Ascending aorta (tissue), 2 donors: ENCODE data around the gene ZNF76. TPM values are rescaled to one million over a fixed set of nuclear protein-coding genes. Genes with fewer than 3 reads are reported as not detected.

Experiments
- DNase-seq, 2 donors: peaks; one replicate each; pipeline ENCODE4 v3.0.0-alpha.2; 2019; ENCODE audit warnings: low spot score in 2 of 2
- H3K27ac ChIP-seq, 2 donors: fragments of 200-600 bp; sonication (generic); one replicate each; pipeline ENCODE4 v1.5.1; 2016 to 2017; ENCODE audit warnings: mild to moderate bottlenecking in 1 of 2
- H3K27me3 ChIP-seq: fragments of 200-600 bp; sonication (generic); one replicate; pipeline ENCODE4 v1.5.1; 2017
- H3K36me3 ChIP-seq, 2 donors: fragments of 200-600 bp; sonication (generic); one replicate each; pipeline ENCODE4 v1.5.1; 2016
- H3K4me1 ChIP-seq, 2 donors: fragments of 200-600 bp; sonication (generic); one replicate each; pipeline ENCODE4 v1.5.1; 2016 to 2017; ENCODE audit warnings: mild to moderate bottlenecking in 1 of 2
- H3K4me3 ChIP-seq, 2 donors: fragments of 200-600 bp; sonication (generic); one replicate each; pipeline ENCODE4 v1.5.1; 2016 to 2017; ENCODE audit warnings: mild to moderate bottlenecking in 1 of 2
- H3K9me3 ChIP-seq, 2 donors: fragments of 200-600 bp; sonication (generic); one replicate each; pipeline ENCODE4 v1.5.1; 2016
- CTCF ChIP-seq, 3 experiments: fragments of 200-600 bp in 2 of 3; fragments of 450-650 bp in 1 of 3; sonication (generic) in 2 of 3; IDR thresholded peaks; one replicate each; pipeline ENCODE4 v1.5.1; 2016 to 2019; ENCODE audit warnings: antibody characterized with exemption in 3 of 3, mild to moderate bottlenecking in 1 of 3, moderate library complexity in 1 of 3
- intact Hi-C: fragments of 100-400 bp; cut with DNase I; formaldehyde crosslinking; loops from one replicate; pipeline ENCODE4 v1.15.1; 2023
- total RNA-seq: library from RNA; depleted of rRNA; stranded (reverse); fragments of >200 nt; gene quantifications from one replicate; pipeline ENCODE4 v1.1.0, GENCODE V29; 2016

ZNF76 gene
- total RNA-seq, 1 donor from 2014 or later: 55.7 TPM

DNA sequence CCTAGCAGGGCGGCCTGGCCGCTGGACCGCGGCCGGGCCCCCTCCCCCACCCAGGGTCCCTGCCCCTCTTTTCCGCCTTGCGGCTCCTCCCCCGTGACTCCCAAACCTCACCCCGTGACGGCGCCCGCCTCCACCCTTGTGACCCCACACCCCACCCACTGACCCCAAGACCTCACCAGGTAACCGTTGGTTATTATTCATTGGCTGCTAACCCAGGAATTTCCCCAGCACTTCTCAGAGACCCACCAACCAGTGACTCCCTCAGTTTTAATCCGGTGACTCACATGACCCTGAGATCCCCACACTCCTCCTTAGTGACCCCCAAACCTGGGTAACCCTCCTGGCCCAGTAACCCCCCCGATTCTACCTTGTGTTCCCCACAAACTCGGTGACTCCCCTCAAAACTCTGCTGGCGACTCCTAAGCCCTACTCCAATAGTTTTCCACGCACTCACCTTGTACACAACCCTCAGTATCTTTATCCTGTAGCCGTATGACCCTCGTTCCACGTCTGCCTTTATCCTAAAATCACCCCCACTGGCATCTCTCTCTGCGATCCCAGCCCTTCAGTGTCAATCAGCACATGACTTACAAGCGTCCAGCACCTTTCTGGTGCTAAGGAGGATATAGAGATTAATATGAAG, 534 bp downstream of the ZNF76 start:
- Histone ChIP-seq H3K36me3 (no peaks in the 10 kb centered on the region), H3K4me3 (peak overlapping the region; percentile 77 to 89), H3K9me3 (no peaks in the 10 kb centered on the region), H3K27ac (peak overlapping the region; percentile 97 to 98), H3K4me1 (peaks cover 0 to 8% of the 10 kb centered on the region in 2 donors), H3K27me3 (no peaks in the 10 kb centered on the region)
- no peak for TF ChIP-seq CTCF (IDR thresholded peaks at IDR 0.05)
- peak in 1 of 2 donors; percentile 82 for DNase-seq
- intact Hi-C loops: loop anchor here (1.0 to 5.0 kb wide), 2 partner anchors 243 to 371 kb away; partner anchors contain the start of gene ANKS1A

DNA sequence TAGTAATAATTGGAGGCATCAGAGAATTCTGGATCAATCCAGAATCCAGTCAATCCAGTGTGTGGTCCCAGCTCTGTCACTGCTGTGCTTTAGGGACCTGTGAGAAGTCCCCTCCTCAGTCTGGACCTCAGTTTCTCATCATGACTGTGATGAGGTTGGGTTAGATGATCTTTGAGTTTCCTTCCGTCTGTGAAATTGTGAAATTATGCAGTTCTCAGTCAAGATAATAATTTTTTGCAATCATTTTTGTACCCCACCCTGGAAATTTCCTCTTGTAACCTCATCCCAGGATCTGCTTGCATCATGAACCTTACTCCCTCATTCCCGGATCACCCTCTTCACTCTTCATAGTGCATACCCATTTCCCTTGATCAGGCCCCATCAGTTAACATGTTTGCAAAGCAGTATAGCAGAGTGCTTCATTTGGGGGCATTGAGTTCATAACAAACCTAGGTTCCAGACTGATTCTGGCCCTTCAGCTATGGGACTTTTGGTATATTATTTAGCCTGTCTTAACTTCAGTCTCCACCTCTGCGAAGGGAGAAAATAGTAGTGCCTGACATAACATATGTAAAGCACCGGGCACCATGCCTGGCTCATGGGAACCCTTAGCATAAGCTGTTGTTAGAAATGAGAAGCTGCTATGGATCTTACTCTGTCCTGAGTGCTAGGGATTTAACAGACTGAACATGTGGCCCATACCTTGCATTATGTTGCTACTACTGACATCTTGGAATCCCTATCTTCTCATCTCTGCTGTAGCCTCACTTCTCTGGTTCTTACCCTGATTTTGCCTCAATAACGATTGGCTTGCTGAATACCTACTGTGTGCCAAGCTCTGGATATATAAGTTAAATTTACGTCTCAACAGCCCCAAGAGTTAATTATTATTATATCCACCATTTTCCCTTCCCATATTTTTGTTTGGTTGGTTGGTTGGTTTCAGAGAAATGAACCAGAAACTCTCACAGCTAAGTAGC, 1.3 kb downstream of the ZNF76 start:
- Histone ChIP-seq H3K27me3 (no peaks in the 10 kb centered on the region), H3K9me3 (no peaks in the 10 kb centered on the region), H3K4me1 (peaks cover 0 to 8% of the 10 kb centered on the region in 2 donors), H3K4me3 (peak overlapping the region; percentile 77 to 89), H3K27ac (peak overlapping the region; percentile 97 to 98), H3K36me3 (no peaks in the 10 kb centered on the region)
- TF ChIP-seq CTCF (IDR thresholded peaks at IDR 0.05): no peak
- no peak for DNase-seq
- intact Hi-C loops: loop anchor here (5.0 kb wide), 1 partner anchor 244 kb away; no protein-coding TSS in a partner anchor

GRCh38 chr6:35262596-35262995, 3.1 kb downstream of the ZNF76 start:
- DNase-seq: no peak

DNA sequence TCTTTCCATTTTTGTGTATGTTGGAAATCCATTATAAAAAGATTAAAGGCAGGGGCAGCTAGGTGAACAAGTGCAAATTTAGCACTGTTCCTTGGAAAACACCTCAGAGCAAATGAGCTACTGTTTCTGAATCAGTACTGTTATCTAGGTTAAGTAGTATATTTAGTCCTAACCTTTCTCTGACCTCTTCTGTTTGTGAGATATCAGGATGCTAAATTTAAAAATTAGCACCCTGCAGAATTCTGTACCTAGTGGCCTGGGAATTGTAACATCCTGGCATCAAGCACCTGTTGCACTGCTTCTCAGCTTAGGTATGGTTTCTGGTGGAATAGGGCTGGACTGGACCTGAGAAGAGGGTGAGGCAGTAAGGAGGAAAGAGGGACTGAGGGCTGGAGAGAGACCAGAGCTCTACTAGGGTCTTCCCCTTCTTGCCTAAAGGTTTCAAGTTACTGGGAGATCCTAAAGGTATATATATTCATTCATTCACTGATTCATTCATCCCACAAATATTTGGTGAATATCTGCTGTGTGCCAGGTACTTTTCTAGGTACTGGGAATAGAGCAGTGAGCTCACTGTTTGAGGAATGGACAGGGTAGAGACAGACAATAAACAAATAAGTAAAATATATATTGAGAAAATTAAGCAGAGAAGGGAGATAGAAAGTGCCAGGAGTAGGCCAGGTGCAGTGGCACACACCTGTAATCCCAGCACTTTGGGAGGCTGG, 5.2 kb downstream of the ZNF76 start:
- Histone ChIP-seq H3K36me3 (no peaks in the 10 kb centered on the region), H3K27ac (no peak overlapping the region), H3K4me1 (peaks cover 0 to 3% of the 10 kb centered on the region in 2 donors), H3K9me3 (no peaks in the 10 kb centered on the region), H3K27me3 (no peaks in the 10 kb centered on the region), H3K4me3 (no peak overlapping the region)
- intact Hi-C loops: loop anchor here (5.0 kb wide), 1 partner anchor 247 kb away; no protein-coding TSS in a partner anchor
- DNase-seq: no peak
- TF ChIP-seq CTCF (IDR thresholded peaks at IDR 0.05): no peak

More at GRCh38 chr6:35262596-35262995, 3.1 kb downstream of the ZNF76 start:
- peak overlapping the region in 1 of 2 donors; percentile 42 for H3K27ac ChIP-seq
- no peaks in the 10 kb centered on the region for H3K27me3 ChIP-seq
- no peaks in the 10 kb centered on the region for H3K36me3 ChIP-seq
- H3K4me1 ChIP-seq: peaks cover 0 to 7% of the 10 kb centered on the region in 2 donors
- H3K9me3 ChIP-seq: no peaks in the 10 kb centered on the region
- intact Hi-C loops: loop anchor here (5.0 kb wide), 1 partner anchor 245 kb away; no protein-coding TSS in a partner anchor
- TF ChIP-seq CTCF (IDR thresholded peaks at IDR 0.05): no peak
- H3K4me3 ChIP-seq: no peak overlapping the region

DNA sequence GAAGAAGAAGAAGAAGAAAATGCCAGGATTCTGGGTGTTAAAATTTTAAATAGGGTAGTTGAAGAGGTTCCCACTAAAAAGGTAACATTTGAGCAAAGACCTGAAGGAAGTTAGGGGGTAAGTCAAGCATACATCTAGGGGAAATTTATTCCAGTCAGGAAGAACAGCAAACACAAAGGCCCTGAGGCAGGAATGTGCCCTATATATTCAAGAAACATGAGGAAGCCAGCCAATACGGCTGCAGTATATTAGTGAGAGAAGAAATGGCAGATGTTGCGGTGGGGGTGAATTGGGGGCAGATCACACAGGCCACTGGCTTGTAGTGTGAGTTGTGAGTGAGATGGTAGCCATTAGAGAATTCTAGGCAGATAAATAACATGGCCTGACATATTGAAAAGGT, 6.0 kb downstream of the ZNF76 start:
- Histone ChIP-seq H3K27ac (no peak overlapping the region), H3K27me3 (no peaks in the 10 kb centered on the region), H3K9me3 (no peaks in the 10 kb centered on the region), H3K36me3 (no peaks in the 10 kb centered on the region), H3K4me1 (peaks cover 0 to 3% of the 10 kb centered on the region in 2 donors), H3K4me3 (no peak overlapping the region)
- no peak for TF ChIP-seq CTCF (IDR thresholded peaks at IDR 0.05)
- DNase-seq: no peak
- intact Hi-C loops: no loop called here
